GM21447 (cell line): ENCODE results near the gene PRDM16.

ENCODE experiments used
- ATAC-seq: cut with Tn5 transposase; IDR thresholded peaks from one replicate; pipeline ENCODE4 v1.9.1; 2021; ENCODE audit not compliant: unreplicated experiment

PRDM16 gene

DNA sequence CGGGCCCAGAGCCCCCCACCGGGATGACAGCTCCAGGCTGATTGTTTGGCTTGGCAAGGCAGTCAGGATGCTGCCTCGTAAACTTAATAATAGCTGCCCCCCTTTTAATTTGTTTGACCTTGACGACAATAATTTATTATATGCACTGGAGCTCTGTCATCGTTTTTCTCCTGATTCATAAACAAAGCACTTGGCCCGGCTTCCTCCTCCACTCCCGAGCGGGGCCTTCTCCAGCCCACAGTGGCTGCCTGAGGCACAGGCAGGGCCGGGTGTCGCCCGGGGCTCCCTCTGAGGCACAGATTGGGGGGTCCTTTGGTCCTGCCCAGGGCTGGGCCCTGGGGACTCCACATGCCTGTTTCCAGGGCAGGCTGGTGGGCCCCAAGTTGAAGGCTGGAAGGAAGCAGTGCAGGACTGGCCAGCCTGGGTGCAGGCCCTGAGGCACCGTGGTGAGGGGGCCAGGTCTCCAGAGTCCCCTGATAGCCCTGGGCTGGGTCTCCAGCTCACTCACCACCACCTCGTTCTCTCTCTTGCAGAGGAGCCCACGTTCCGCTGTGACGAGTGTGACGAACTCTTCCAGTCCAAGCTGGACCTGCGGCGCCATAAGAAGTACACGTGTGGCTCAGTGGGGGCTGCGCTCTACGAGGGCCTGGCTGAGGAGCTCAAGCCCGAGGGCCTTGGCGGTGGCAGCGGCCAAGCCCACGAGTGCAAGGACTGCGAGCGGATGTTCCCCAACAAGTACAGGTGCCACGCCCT lies 333.4 kb downstream of the PRDM16 start:
- no peak for ATAC-seq

DNA sequence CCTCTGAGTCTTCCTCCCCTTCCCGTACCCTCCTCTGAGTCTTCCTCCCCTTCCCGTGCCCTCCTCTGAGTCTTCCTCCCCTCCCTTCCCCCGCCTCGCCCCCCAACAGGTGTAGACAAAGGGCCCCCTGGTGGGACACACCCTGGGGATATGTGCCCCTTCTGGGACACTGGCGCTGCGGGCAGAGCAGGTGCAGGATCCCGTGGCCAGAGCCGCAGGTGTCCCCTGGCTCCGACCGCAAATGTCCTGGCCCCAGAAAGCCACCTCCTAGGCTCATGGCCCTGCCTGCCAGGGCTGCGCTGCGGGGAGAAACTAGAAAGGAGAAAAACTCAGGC lies 334.0 kb downstream of the PRDM16 start:
- no peak for ATAC-seq

DNA sequence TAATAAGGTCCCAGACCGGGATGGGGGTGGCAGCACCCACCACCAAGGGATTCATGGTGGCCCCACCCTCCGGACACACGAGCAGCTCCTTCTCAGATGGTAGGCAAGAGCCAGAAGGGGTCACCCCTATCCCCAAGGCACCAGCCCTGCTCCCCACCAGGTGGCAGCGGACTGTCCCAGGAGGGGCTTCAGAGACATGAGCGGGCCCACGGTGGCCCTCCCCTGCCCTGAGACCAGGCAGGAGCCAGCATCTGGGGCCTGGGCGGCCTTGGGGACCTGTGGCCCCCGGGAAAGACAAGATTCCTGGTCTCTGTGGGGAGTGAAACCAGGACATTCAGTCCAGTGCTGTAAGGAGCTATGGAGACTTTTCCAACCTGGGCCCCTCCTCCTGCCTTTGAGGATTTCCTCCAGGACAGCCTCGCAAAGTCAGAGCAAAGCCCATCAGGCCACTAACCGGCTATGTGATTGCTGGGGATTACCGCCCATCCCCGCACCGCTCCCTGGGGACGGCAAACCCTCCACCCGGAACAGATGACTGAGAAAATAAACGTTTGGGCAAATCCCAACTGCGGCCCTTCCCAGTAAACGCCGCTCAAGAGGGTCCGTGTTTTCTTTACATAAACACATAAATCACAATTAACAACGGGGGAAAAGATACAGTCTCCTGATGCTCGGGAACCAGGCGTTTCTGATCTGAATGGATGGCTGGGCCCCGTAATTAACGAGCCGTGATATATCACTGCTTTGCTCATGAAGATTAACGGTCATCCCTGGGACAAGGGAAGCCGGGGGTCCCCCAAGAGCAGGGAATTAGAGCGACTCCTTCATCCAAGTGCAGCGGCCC lies 334.6 kb downstream of the PRDM16 start:
- ATAC-seq = no peak

DNA sequence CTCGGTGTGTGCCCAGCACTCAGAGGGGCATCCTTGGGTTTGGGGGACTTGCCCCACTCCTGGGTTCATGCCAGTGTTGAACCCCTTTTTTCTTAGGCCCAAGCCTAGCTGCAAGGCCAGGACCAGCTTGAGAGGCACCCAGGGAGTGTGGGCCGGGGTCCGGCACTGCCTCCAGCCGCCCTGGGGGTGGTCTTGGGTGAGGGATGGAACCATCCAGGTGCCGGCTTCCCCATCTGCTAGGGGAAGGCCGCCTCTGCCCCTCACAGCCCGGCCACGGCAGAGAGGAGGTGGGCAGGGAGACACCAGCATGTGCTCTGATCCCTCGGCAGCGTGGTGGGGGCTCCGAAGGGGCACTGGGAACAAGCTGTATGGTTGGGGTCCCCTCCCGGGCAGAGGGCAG lies 335.3 kb downstream of the PRDM16 start:
- no peak for ATAC-seq

DNA sequence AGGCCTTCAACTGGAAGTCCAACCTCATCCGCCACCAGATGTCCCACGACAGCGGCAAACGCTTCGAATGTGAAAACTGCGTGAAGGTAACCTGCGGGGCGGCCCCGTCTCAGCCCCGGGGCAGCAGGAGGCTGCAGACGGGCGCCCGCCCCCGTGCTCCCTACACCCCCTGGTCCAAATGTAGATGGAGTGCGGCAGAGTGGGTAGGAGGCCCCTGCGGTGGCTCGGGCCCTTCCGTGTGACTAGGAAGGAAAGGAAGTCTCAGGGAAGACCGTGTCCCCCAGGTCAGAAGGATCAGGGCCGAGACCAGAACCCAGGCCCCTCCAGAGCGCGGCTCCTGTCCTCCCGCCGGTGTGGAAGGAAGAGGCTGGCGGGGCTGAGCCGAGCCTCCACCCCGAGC lies 335.8 kb downstream of the PRDM16 start:
- no peak for ATAC-seq

DNA sequence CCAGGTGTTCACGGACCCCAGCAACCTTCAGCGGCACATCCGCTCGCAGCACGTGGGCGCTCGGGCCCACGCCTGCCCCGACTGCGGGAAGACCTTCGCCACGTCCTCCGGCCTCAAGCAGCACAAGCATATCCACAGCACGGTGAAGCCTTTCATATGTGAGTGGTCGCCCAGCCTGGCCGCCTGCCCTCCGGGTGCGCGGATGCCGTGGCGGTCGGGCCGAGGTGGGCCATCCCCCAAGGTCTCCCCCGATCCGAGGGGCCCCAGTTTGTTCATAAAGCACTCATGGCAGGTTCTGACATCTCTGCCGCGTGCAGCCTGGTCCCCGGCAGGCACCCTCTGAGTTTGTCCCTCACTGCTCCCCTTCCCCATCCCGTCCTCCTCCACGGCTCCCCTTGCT lies 336.5 kb downstream of the PRDM16 start:
- no peak for ATAC-seq

DNA sequence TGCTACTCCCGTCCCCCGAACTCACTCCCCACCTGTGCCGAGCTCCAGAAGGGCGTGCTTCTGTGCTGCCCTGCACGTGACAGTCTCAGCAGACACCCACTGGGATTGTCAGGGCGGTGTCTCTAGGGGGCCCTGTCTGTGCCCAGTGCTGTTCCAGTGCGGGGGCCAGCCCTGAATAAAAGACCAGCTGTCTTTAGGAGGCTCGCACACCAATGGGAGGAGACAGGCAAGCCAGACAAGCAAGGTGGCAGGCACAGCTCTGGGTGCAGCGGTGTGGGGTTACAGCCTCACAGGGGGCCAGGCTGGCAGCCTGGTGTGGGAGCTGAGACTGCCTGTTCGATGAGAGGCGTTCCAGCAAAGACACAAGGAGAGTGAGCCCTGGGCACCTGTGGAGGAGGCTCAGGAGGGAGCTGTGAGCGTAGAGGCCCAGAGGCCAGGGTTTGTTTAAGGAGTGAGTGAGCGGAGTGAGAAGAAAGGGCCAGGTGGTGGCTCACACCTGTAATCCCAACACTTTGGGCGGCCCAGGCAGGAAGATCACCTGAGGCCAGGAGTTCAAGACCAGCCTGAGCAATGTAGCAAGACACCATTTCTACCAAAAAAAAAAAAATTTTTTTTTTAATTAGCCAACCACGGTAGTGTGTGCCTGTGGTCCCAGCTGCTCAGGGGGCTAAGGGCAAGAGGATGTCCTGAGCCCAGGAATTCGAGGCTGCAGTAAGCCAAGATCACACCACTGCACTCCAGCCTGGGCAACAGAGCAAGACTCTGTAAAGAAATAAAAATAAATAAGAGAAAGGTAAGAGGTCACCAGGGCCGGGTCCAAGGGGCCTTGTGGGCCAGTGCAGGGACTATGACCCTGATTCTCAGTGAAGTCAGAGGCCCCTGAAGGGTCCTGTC lies 337.2 kb downstream of the PRDM16 start:
- no peak for ATAC-seq

DNA sequence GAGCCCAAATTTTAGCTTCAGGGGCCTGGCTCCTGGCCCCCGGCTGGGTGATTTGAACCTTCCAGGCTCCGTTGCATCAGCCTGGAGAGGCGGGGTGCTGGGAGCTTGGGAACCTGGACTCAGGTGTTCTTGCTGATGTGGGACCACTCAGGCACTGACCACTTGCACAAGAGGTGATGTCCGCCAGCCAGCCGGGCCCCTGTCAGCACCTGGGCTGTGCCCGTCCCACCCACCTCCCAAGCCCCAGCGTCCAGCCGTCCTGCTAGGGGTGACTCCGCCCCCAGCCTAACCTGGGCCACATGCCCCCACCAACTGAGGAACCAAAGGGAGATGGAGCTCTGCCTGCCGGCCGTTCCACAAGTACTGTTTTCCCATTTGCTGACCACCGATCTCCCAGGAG lies 338.0 kb downstream of the PRDM16 start:
- ATAC-seq = no peak

DNA sequence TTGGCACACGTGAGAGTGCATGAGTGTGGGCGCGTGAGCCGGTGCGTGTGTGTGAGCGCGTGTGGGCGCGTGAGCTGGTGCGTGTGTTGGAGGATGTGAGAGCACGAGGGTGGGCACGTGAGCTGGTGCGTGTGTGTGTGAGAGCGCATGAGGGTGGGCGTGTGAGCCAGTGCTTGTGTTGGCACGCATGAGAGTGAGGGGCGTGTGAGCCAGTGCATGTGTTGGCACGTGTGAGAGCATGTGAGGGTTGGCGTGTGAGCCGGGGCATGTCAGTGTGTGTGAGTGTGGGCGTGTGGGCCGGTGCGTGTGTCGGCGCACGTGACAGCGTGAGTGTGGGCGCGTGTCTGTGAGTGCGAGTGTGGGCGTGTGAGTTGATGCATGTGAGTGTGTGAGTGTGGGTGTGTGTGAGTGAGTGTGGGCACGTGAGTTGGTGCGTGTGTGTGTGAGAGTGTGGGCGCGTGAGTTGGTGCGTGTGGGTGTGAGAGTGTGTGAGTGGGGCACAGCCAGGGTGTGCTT lies 339.8 kb downstream of the PRDM16 start:
- ATAC-seq = no peak

DNA sequence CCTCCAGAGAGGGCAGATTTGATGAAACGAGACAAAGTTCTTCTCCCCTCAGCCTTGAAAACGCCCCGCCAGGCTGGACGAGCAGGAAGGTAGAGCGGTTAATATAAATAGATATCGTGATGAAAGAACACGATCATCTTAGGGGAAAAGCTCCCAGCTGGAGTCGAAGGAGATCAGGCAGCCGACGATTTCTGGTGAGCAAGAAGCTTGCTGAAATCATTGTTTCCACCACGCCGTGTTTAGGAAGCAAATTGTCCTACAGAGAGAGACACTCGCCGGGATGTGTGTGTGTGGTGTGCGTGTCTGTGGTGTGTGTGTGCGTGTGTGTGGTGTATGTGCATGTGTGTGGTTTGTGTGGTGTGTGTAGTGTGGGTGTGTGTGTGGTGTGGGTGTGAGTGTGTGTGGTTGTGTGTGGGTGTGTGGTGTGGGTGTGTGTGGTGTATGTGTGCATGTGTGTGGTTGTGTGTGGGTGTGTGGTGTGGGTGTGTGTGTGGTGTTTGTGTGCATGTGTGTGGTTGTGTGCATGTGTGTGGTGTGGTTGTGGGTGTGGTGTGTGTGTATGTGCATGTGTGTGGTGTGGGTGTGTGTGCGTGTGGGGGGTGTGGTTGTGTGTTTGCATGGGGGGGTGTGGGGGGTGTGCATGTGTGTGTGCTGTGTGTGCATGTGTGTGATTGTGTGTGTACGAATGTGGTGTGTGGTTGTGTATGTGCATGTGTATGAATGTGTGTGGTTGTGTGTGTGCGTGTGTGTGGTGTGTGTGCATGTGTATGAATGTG lies 340.6 kb downstream of the PRDM16 start:
- ATAC-seq = no peak

DNA sequence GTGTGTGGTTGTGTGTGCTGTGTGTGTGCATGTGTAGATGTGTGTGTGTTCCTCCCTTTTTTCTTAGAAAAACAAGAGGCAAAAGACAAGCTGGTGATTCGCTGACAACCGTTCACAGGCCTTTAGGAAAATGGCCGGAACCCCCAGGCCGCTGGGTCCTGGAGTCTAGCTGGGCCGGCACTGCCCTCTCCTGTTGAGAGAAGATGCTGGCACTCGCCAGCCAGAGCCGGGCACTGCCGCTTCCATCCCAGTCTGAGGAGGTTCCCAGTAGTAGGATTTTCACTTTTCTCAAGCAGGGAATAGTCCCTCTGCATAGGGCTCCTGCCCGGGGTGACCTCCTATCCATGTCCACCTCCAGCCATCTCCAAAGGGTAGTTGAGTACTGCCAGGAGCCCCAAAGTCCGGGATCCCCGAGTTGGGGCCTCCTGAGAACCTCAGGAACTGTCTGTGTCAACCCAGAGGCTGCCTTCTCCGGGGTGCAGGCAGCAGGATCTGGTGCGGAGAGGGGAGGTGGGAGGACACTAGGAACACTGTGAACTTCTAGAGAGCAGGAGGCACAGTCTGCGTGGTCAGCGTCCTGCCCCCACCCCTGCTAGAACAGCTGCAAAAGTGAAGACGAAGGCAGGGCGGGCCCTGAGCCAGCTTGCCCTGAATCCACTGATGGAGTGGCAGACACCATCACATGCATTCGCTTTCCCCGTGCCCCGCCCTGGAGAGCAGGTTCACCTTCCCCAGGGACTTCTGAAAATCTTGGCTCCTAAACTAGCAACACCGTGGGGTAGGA lies 341.3 kb downstream of the PRDM16 start:
- no peak for ATAC-seq

DNA sequence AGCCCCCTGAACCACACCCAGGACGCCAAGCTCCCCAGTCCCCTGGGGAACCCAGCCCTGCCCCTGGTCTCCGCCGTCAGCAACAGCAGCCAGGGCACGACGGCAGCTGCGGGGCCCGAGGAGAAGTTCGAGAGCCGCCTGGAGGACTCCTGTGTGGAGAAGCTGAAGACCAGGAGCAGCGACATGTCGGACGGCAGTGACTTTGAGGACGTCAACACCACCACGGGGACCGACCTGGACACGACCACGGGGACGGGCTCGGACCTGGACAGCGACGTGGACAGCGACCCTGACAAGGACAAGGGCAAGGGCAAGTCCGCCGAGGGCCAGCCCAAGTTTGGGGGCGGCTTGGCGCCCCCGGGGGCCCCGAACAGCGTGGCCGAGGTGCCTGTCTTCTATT lies 342.8 kb downstream of the PRDM16 start:
- ATAC-seq = no peak

DNA sequence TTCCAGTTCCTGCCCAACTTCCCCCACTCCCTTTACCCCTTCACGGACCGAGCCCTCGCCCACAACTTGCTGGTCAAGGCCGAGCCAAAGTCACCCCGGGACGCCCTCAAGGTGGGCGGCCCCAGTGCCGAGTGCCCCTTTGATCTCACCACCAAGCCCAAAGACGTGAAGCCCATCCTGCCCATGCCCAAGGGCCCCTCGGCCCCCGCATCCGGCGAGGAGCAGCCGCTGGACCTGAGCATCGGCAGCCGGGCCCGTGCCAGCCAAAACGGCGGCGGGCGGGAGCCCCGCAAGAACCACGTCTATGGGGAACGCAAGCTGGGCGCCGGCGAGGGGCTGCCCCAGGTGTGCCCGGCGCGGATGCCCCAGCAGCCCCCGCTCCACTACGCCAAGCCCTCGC lies 343.4 kb downstream of the PRDM16 start:
- no peak for ATAC-seq

DNA sequence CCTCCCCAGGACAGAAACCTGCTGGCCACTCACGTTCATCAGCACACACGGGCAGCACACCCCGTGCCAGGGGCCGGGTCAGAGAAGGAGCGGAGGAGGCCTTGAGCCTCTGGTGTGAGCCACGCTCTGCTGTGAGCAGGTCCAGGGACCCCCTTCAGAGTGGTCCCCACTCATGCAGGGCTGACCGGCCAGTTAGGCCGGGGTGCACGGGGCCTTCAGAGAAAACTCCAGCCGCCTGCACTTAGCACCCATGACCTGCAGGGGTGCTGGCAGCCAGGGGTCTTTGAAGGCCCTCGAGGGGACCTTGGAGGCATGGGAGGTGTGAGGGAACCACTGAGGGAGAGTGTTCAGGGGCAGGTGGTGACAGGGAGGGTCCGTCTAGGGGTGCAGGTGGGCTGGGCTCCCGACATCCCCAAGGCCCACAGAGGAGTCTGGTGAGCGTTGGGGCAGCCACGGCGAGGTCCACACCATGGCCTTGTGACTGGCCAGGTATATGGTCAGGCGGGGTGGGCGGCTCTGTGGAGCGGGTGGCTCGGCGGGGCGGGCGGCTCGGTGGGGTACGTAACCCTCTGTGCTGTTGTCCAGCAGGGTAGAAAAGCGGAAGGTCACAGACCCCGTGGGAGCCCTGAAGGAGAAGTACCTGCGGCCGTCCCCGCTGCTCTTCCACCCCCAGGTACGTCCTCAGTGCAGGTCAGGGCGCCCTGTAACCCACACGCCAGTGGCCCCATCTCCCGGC lies 345.1 kb downstream of the PRDM16 start:
- no peak for ATAC-seq

DNA sequence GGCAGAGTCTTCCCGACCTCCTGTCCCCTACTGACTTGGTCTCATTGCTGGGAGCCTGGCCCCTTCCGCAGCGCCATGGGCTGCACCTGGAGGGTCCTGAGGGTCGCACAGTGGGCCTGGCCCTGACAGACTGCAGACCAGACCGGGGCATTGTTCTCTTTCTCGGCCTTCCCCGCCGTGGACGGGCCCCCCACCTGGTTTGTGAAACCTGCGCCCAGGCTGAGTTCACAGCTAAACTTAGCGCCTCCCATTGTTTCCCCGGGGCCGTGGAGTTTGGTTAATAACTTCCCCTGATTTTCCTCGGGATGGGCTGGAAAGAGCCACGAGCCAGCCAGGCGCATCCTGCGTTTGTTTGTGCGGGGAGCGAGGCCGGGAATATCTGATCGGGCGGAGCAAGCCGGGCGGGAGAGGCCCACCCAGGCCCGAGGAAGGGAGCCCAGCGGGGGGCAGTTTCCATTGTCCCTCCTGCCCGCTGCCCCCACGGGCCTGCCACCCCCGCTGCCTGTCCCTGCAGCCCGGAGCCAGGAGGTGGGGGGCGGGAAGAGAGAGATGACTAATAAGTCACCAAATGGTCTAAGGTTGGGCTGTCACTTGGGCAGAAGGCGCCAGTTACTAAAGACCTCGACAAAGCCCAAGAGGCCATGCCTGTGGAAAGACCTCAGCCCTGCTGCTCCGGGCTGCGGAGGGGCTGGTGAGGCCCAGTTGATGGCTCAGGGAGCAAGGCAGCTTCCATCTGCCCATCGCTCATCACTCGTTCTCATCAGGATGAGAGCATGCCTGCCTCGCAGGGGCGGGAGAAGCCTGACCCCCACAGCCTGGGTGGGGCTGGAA lies 346.5 kb downstream of the PRDM16 start:
- no peak for ATAC-seq

DNA sequence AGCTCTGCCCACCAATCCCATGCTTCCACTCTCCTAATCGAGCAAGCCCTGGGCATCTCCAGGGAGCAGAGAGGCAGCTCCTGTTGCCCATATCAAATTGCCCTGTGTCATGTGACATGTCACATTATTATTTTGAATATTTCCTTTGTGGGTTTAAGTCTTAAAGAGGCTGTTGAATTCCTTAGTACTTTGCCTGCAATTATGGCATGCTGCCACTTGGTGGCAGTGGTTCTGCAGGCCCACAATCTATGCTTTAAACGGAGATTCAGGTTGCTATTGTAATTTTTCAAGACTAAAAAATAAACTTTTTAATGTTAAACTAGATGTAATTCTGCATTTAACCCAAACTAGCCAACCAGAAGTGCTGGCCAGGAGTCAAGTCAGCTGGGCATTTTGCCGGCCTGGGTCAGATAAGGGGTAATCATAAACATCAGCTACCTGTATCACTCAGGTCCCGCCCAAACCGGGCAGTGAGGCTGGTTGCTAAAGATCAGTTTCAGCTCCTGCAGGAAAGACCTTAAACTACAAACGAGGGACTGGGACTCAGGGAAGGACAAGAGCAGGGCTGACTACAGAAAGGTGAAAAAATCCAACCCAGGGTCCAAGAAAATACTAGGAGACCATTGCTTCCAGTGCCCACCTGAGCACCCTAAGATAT lies 348.2 kb downstream of the PRDM16 start:
- no peak for ATAC-seq

DNA sequence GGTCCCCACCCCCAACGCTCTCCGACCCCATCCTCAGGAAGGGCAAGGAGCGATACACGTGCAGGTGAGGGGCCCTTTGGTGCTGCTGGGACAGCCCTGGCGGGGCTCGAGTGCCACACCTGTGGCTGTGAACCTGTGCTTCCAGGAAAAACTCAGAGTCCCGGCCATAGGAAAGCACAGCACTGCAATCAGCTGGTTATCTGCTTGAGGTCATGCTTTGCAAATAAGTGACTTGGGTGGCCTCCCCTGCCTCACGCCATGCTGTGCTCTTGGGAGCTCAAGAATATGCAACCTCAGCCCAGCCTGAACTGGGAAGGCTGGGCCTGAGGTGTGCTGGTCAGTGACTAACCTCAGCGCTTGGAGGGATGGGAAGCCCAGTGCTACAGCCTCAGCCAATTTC lies 348.9 kb downstream of the PRDM16 start:
- ATAC-seq = no peak

DNA sequence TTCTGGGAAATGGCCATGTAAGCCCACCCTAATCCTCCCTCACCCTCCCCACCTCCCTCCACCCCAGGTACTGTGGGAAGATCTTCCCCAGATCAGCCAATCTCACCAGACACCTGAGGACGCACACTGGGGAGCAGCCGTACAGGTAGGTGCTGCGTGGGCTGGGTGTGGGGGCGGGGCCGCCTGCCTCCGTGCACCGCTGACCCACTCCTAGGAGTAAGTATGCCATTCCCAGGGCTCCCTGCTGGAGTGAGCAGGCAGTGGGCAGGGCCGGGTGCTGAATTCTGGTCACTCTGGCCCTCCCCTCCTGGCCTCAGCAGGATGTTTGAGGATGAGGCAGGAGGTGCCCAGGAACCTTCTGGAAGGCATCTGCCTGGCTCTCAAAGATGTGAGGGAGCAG lies 349.6 kb downstream of the PRDM16 start:
- no peak for ATAC-seq
